IPS-NIHi7 (cell line): ENCODE results near the gene ENG.
"Not testable (repeated sequence)": the region's sequence is repeated elsewhere in the genome, so short reads cannot be mapped to it uniquely, and the experiment has no call there.

Source experiments
- DNase-seq: peaks from one replicate; pipeline ENCODE4 v3.0.0; 2012; ENCODE audit warnings: mixed read lengths; ENCODE audit errors: extremely low spot score

ENG gene

GRCh38 chr9:127793093-127793708, 61.3 kb downstream of the ENG start:
- no peak for DNase-seq

GRCh38 chr9:127792417-127793031, 61.9 kb downstream of the ENG start:
- DNase-seq = no peak

- DNase-seq = no peak
Observed at GRCh38 chr9:127791085-127791484, 63.4 kb downstream of the ENG start.

GRCh38 chr9:127790094-127790855, 64.2 kb downstream of the ENG start:
- DNase-seq = no peak

- no peak for DNase-seq
Observed at GRCh38 chr9:127789179-127789578, 65.3 kb downstream of the ENG start.

- no peak for DNase-seq
Observed at GRCh38 chr9:127788337-127789011, 66.0 kb downstream of the ENG start.

GRCh38 chr9:127786773-127787104, 67.7 kb downstream of the ENG start:
- DNase-seq = no peak

- DNase-seq = peak; percentile 90
Observed at GRCh38 chr9:127785933-127786772, 68.3 kb downstream of the ENG start, which contains the start of gene CDK9. Gene CDK9 (plus strand): TSS chr9:127786034. CDS start chr9:127786149, 115 bp downstream.

- DNase-seq = peak; percentile 90
Observed at GRCh38 chr9:127785023-127785932, 69.2 kb downstream of the ENG start.

GRCh38 chr9:127783111-127784008, 71.1 kb downstream of the ENG start:
- DNase-seq = no peak

GRCh38 chr9:127781806-127782205, 72.7 kb downstream of the ENG start:
- no peak for DNase-seq

GRCh38 chr9:127780909-127781308, 73.5 kb downstream of the ENG start:
- not testable (repeated sequence) for DNase-seq

- DNase-seq = no peak
Observed at GRCh38 chr9:127780126-127780885, 74.2 kb downstream of the ENG start.

GRCh38 chr9:127779136-127779981, 75.1 kb downstream of the ENG start:
- no peak for DNase-seq

GRCh38 chr9:127778280-127779135, 76.0 kb downstream of the ENG start, which contains the start of gene SH2D3C:
Gene SH2D3C (minus strand): TSS chr9:127778666. CDS start chr9:127778627, 39 bp downstream.
- DNase-seq = no peak

- no peak for DNase-seq
Observed at GRCh38 chr9:127777368-127777980, 77.0 kb downstream of the ENG start.
